HG02870 (cell line): ENCODE results near the gene DEFB126.
"Not testable (repeated sequence)": the region's sequence is repeated elsewhere in the genome, so short reads cannot be mapped to it uniquely, and the experiment has no call there.

Experiments used
- ATAC-seq: cut with Tn5 transposase; IDR thresholded peaks from one replicate; pipeline ENCODE4 v1.9.1; 2021; ENCODE audit warnings: mild to moderate bottlenecking, moderate library complexity; ENCODE audit not compliant: unreplicated experiment

Gene DEFB126, protein sequence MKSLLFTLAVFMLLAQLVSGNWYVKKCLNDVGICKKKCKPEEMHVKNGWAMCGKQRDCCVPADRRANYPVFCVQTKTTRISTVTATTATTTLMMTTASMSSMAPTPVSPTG

DNA sequence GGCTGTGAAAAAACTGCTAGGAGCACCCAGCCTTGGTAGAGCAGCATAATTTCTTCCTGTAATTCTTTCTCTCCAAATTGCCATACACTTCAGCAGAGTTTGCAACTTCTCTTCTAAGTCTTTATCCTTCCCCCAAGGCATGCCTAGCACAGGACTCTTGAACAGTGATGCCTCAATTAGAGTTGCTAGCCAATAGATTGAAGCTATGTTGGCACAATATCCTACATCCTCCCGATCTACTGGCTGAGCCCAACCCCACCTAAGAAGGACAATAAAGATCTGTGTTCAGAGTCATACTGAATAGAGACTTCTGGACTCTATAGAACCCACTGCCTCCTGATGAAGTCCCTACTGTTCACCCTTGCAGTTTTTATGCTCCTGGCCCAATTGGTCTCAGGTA is at the start of gene DEFB126:
Gene DEFB126 (plus strand): TSS at position 301 of the 400 bp plus-strand sequence. CDS start 39 bp downstream, at position 340.
- ATAC-seq: no peak

DNA sequence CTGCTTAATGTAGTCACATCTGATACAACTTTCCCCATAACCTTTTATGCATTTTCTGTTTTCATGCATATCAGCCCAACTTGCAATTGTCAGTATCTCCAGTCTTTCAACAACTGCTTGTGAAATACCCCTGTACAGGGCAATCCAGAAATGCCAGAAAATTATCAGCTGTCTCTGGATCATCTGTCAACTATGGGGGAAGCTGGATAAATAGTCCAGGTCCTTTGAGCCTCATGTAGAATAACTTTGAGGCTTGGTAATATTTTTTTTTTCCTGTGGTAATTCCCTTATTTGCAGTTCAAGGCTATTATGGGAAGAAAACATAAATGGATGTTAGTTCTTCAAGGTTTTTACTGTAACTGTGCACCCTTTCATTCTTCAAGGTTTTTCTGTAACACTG is 48.7 kb upstream of the DEFB126 start:
- no peak for ATAC-seq

DNA sequence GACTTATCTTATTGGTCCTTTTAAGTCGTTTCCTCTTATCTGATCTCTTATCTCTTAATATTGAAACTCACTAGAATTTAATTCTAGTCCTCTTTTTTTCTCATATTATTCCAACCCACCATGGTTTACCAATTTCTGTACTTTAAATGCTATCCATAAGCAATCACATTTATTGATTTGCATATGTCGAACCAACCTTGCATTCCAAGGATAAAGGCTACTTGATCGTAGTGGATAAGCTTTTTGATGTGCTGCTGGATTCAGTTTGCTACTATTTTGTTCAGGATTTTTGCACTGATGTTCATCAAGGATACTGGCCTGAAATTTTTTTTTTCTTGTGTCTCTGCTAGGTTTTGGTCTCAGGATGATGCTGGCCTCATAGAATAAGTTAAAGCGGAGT is 47.2 kb upstream of the DEFB126 start:
- ATAC-seq: no peak

DNA sequence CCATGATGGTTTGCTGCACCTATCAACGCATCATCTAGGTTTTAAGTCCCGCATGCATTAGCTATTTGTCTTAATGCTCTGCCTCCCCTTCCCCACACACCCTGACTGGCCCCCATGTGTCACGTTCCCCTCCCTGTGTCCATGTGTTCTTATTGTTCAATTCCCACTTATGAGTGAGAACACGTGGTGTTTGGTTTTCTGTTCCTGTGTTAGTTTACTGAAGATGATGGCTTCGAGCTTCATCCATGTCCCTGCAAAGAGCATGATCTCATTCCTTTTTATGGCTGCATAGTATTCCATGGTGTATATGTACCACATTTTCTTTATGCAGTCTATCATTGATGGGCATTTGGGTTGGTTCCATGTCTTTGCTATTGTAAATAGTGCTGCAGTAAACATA is 44.7 kb upstream of the DEFB126 start:
- not testable (repeated sequence) for ATAC-seq

DNA sequence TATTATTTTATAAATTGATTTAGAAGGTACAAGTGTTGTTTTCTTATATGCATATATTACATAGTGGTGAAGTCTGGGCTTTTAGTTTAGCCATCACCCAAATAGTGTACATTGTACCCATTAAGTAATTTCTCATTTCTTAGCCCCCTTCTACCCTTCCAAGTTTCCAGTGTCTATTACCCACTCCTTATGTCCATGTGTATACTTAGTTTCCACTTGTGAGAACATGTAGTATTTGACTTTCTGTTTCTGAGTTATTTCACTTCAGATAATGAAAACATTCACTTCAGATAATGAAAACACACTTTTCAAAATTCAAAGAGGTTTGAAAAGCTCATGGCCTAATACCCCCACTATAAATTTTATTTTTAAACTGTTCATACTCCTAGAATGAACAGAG is 40.4 kb upstream of the DEFB126 start:
- ATAC-seq: no peak

DNA sequence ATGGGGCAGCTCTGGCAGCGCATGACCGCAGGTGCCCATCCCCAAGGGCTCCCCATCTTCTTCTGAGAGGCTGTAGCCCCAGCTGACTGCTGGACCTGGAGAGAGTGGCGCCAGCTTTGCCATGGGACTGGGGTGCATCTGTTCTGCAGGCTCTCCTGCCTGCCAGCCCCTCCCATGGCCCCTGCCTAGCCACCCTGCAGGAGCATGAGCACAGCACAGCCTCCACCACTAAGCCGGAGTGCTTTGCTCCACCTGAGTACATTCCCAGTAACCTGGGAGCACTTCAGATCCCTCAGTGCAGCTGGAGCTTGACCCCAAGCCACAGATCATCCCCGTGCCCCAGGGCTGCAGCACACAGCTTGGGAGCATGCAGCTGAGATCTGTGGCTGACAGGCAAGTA is 38.9 kb upstream of the DEFB126 start:
- ATAC-seq: no peak

DNA sequence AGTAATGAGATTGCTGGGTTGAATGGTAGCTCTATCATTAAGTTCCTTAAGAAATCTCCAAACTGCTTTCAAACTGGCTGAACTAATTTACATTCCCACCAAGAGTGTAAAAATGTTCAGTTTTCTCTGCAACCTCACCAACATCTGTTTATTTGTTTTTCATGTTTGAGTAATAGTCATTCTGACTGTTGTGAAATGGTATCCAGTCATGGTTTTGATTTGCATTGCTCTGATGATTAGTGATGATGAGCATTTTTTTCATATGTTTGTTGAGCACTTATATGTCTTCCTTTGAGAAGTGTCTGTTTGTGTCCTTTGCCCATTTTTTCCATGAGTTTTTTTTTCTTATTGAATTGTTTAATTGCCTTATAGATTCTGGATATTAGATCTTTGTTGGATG is 30.0 kb upstream of the DEFB126 start:
- no peak for ATAC-seq

DNA sequence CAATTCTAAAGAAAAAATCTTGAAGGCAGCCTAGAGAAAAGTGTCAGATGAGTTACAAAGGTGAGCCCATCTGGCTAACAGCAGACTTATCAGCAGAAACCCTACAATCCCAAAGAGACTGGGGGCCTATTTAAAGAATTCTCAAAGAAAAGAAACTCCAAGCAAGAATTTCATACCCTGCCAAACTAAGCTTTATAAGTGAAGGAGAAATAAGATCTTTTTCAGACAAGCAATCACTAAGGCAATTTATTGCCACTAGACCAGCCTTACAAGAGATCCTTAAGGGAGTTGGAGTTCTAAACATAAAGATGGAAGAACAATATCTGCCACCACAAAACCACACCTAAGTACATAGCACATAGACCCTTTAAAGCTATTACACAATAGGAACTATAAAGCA is 24.9 kb upstream of the DEFB126 start:
- ATAC-seq: no peak

DNA sequence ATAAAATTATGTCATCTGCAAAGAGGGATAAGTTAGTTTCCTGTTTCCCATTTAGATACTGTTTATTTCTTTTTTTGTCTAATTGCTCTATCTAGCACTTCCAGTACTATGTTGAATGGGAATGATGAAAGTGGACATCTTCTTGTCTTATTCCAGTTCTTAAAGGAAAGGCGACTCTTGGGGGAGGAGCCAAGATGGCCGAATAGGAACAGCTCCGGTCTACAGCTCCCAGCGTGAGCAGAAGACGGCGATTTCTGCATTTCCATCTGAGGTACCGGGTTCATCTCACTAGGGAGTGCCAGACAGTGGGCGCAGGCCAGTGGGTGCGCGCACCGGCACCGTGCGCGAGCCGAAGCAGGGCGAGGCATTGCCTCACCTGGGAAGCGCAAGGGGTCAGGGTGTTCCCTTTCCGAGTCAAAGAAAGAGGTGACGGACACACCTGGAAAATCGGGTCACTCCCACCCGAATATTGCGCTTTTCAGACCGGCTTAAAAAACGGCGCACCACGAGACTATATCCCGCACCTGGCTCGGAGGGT is 12.5 kb upstream of the DEFB126 start:
- not testable (repeated sequence) for ATAC-seq

DNA sequence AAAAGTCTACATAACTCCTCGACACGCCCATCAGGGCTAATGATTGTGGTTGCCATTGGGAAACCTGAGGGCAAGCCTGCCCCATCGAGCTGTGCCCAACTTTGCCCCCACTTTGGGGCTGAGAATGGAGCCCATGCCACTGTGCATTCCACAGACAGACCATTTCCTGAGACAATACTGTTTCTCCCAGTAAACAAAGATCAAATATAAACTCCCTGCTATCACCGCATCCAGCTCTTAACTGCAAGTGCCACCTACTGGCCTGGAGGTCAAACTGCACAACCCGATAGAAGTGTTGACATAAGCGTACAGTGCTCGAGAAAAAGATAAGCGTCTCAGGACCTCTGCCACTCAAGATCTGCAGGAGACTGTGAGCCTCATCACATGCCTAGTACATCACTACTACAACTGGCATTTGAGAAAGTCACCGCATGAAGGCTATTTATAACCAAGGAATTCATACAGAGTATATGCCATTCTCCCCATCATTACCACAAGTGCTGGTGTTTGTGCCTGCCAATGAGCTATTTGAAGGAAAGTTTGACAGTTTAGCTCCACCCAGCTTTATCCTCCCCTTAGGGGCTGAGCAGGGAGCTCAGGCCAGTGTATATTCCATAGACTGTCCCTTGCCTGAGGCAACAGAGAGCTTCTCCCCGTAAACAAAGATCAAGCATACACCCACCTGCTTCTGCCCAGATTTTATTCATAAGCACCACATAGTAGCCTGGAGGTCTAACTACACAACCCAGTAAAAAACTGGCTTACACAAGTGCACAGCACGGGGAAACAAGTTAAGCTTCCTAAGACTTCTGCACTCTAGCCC is 4.5 kb upstream of the DEFB126 start:
- ATAC-seq: no peak

DNA sequence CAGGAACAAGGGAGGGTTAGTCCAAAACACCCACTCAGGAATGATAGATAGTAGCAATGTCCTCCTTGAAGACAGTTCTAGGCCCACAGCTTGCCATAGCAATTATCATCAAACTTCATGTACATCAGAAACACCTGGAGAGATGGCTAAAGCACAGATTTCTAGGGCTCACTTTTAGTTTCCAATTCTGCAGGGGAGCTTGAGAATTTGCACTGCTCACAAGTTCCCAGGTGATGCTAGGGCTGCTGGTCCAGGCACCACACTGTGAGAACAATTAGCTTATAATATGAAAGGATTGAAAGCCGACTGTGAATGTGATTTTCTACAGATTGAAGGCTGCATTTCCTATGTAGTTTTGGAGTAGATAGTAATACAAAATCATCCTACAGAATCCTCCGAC is 3.5 kb downstream of the DEFB126 start:
- ATAC-seq: no peak

DNA sequence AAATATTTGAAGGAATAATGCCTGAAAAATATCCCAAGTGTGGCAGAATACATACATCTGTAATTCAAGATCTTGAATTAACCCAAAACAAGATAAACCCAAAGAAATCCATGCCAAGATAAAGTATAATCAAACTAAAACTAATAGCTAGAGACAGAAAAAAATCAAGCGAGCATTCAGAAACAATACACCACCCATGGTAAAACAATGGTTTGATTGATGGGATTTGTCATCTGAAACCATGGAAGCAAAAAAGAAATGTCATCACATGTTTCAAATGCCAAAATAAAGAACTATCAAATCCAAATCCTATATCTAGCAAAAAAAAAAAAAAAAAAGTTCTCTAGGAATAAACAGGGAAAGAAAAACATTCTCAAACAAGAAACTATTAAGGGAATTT is 9.7 kb downstream of the DEFB126 start:
- no peak for ATAC-seq

DNA sequence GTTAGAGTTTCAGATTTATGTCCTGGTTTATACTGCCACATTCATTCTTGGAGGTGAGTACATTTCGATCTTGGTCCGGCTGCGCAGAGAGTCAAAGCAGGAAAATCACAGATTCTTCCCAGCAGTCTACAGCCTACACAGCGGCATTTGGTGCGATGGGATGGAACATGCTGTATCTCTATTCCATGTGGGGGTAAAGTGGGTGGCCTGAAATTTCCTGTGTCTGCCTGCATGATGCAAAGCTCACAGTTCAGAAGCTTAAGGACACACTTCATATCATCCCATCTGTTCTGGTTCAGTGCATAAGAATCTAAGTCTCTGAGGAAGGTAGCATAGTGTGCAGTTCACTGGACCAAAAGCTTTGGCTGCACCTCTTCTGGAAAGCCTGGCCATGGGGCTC is 14.8 kb downstream of the DEFB126 start, which contains the start of gene DEFB127:
Gene DEFB127 (plus strand): TSS at position 301 of the 400 bp plus-strand sequence. CDS start 91 bp downstream, at position 392.
- no peak for ATAC-seq

DNA sequence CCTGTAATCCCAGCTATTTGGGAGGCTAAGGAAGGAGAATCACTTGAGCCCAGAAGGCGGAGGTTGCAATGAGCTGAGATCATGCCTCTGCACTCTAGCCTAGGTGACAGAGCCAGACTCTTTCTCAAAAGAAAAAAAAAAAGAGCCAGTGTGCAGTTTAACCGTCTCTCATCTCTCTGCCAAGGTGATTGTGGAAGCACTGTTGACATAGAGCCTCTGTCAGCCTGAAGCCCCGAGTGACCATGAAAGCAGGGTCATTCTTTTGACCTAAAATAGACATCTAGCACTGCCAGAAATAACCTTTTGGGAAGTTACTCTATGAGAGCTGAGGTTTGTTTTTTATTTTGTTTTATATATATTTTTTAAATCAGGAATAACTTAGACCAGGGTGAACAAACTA is 22.2 kb downstream of the DEFB126 start:
- ATAC-seq: no peak

DNA sequence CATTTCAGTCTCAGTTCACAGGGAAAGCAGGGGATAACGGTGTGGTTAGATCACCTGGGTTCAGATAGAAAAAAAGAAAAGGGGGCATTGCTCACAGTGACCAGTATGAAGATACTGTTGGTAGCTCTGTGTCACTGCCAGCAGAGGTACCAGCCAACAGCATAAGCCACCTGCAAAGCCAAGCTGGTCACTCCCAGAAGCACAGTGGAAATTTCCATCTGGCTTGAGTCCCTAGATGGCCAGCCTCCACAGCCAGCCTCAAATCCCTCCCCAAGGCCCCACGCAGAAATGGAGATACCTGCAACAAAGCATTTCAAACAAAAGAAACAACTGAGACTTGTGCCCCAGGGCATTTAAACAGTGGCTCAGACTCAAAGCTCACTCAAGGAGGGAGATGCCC is 26.5 kb downstream of the DEFB126 start:
- ATAC-seq: no peak

DNA sequence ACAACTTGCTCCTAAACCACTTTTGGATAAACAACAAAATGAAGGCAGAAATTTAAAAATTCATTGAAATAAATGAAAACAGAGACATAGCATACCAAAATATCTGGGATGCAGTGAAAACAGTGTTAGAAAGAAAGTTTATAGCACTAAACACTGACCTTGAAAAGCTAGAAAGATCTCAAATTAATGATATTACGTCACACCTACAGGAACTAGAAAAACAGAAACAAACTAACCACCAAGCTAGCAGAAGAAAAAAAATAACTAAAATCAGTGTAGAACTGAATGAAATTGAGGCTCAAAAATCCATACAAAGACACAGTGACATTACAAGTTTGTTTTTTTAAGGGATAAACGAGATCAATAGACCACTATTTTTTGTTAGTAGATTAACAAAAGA is 41.9 kb downstream of the DEFB126 start:
- no peak for ATAC-seq

DNA sequence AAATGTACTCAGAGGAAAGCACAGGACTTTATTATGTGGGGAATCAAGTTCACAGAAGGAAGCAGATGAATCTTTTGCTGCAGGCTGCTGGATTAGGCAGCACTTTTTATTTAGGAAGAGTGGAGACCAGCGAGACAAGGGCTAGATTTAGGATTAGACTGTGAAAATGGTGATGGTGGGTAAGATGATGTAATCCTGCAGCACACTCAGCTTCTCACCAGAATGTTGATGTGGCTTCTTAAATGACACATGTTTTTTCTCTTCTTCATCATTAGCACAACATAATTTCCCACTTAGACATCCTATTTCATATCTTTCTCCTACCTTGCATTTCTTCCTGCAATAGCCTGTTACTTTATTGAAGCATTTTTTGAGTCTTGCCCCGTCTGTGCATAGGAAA is 45.3 kb downstream of the DEFB126 start:
- ATAC-seq: no peak

DNA sequence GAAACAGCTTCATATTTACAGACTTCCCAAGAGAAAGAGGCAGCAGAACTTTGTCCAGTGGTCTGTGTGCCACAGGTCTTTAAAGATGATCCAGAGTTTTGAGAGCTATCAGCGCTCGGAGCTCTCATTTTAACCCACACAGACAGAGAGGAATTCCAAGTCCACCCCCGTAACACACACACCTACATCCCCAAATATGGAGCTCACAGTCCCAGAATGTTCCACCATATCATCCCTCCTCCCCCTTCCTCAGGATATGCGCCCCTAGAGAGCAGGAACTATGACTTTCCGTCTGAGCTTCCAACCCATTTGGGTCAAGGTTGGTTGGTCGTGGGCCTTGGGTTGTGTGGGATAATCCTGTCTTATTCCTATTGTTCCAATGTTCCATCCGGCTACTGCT is 47.2 kb downstream of the DEFB126 start, which contains the start of gene DEFB128:
Gene DEFB128 (minus strand): TSS at position 101 of the 400 bp plus-strand sequence. CDS start 88 bp downstream, at position 13.
- no peak for ATAC-seq
